CD4-positive, alpha-beta T cell (primary cell): ENCODE measurements around the gene TMC6. TPM values are rescaled to one million over a fixed set of nuclear protein-coding genes. Genes with fewer than 3 reads are reported as not detected.
A peak's percentile ranks its signal among the peaks of the same experiment; 100 is the strongest.

ENCODE experiments used
- ATAC-seq: fragments of 200-7000 bp; cut with Tn5 transposase; one replicate; pipeline ENCODE4 v1.10.0; 2022; ENCODE audit warnings: mild to moderate bottlenecking; ENCODE audit not compliant: poor library complexity
- CTCF ChIA-PET: fragments of 350-600 bp; sonication (Branson Sonifier 250); formaldehyde crosslinking; loops from one replicate; lab custom pipeline; 2021; ENCODE audit warnings: antibody characterized with exemption, inconsistent platforms; lab: Charles Lee
- POLR2A ChIA-PET: fragments of 350-600 bp; sonication (Branson Sonifier 250); formaldehyde crosslinking; loops from one replicate; lab custom pipeline; 2021; ENCODE audit warnings: antibody characterized with exemption, inconsistent platforms; lab: Charles Lee
- DNase-seq, 14 experiments: peaks; one replicate each; pipeline ENCODE4 v3.0.0-alpha.2; 2013 to 2020; ENCODE audit warnings: mixed read lengths in 2 of 14
- H3K27ac ChIP-seq, 2 donors: one replicate each; pipeline versions ENCODE4 v1.5.1 to v1.7.0; 2013; ENCODE audit warnings: low read length in 2 of 2, low read depth in 1 of 2, mild to moderate bottlenecking in 1 of 2
- H3K27me3 ChIP-seq, 2 experiments: 1 replicate in 1 of 2; 2 replicates in 1 of 2; pipeline versions ENCODE4 v1.6.1 to v1.7.0; 2013; ENCODE audit warnings: low read length in 2 of 2, control low read depth in 1 of 2, mild to moderate bottlenecking in 1 of 2, moderate library complexity in 1 of 2; ENCODE audit not compliant: insufficient read depth in 2 of 2, control insufficient read depth in 1 of 2
- H3K36me3 ChIP-seq: one replicate; pipeline ENCODE4 v1.6.1; 2013; ENCODE audit warnings: low read length, control low read depth; ENCODE audit not compliant: insufficient read depth
- H3K4me1 ChIP-seq: one replicate; pipeline ENCODE4 v1.6.1; 2013; ENCODE audit warnings: low read length, control low read depth; ENCODE audit not compliant: insufficient read depth
- H3K4me3 ChIP-seq: one replicate; pipeline ENCODE4 v1.5.1; 2013; ENCODE audit warnings: mild to moderate bottlenecking, low read length, moderate library complexity
- H3K9me3 ChIP-seq, 2 experiments: 1 replicate in 1 of 2; 2 replicates in 1 of 2; pipeline versions ENCODE4 v1.6.1 to v1.7.0; 2013; ENCODE audit warnings: low read length in 2 of 2, mild to moderate bottlenecking in 2 of 2, control low read depth in 1 of 2, moderate library complexity in 1 of 2; ENCODE audit not compliant: control insufficient read depth in 1 of 2, insufficient read depth in 1 of 2
- H3K27ac Mint-ChIP-seq: one replicate; pipeline ENCODE4 v1.8.0; 2020; ENCODE audit warnings: mixed read lengths
- H3K27me3 Mint-ChIP-seq: one replicate; pipeline ENCODE4 v1.8.0; 2021; ENCODE audit warnings: mixed read lengths
- H3K36me3 Mint-ChIP-seq: one replicate; pipeline ENCODE4 v1.8.0; 2021; ENCODE audit warnings: low read depth, mixed read lengths
- H3K4me1 Mint-ChIP-seq: one replicate; pipeline ENCODE4 v1.8.0; 2021; ENCODE audit warnings: low read depth, mixed read lengths
- H3K4me3 Mint-ChIP-seq: one replicate; pipeline ENCODE4 v1.8.0; 2020; ENCODE audit warnings: mild to moderate bottlenecking, mixed read lengths
- H3K9me3 Mint-ChIP-seq: one replicate; pipeline ENCODE4 v1.8.0; 2020; ENCODE audit warnings: mixed read lengths
- CTCF ChIP-seq: fragments of 200-600 bp; IDR thresholded peaks from one replicate; pipeline ENCODE4 v1.8.0; 2022; ENCODE audit warnings: antibody characterized with exemption, mild to moderate bottlenecking
- intact Hi-C, 2 experiments: fragments of 100-400 bp; cut with DNase I in 1 of 2; cut with micrococcal nuclease in 1 of 2; formaldehyde crosslinking; loops; one replicate each; pipeline versions ENCODE4 v1.15.1 to v1.9.0; 2023 to 2025; cut with DNase I, micrococcal nuclease
- total RNA-seq, 174 experiments: library from RNA in 2 of 174; stranded (reverse) in 2 of 174; gene quantifications; one replicate each; pipeline ENCODE4 v1.2.3 and lab custom pipeline; 2021 to 2026

The TMC6 gene
- total RNA-seq, 2 experiments from 2014 or later = 645 to 659 TPM

DNA sequence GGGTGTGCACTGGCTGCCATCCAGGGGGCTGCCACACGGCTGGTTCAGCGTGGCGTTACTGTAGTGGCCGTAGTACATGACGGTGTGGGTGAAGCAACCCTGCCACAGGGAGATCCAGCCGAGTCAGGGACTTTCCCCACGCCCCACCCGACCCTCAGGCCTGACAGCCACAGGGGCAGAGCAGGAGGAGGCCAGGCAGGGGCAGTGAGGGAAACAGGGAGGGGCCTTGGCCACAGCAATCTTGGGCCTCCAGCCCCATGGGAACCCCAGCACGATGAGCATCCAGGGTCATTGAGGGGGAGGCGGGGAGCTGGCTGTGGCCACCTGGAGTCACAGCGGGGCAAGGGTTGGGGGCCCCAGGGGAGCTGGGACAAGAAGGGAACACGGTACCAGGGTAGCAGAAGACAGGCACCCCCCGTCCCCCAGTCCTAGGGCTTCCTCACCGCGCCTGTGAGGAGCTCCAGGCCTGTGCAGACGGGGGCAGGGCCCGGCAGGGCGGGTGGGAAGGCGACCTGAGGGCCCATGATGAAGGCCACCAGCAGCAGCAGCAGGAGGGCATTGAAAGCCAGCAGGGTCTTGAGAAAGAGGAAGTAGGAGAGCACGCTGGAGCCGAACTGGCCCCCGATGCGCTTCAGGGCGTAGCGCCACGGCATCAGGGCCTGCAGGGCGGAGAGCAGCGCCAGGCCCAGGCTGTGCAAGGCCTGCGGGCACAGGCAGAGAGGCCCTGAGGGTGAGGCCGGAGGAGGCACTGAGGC is 4.3 kb downstream of the TMC6 start:
- Histone ChIP-seq H3K27ac (peak overlapping the region; percentile 68 to 92), H3K4me1 (peaks cover 86% of the 10 kb centered on the region), H3K4me3 (peak overlapping the region; percentile 94), H3K27me3 (no peaks in the 10 kb centered on the region), H3K36me3 (peaks cover 77% of the 10 kb centered on the region), H3K9me3 (no peaks in the 10 kb centered on the region)
- Mint-ChIP-seq H3K4me1 (peaks cover 71% of the 10 kb centered on the region), H3K4me3 (peak overlapping the region; percentile 85), H3K36me3 (peaks cover 84% of the 10 kb centered on the region), H3K27me3 (no peaks in the 10 kb centered on the region), H3K27ac (peak overlapping the region; percentile 83), H3K9me3 (no peaks in the 10 kb centered on the region)
- ATAC-seq (no peak), DNase-seq (peak in 5 of 14 experiments; percentile 2 to 60 (median 38))
- CTCF ChIA-PET = interaction anchor here (1.1 to 6.5 kb wide), 5 partner anchors 10 to 52 kb away, joined by 3 to 28 read pairs (median 9); no protein-coding TSS in a partner anchor
- POLR2A ChIA-PET = interaction anchor here (1.4 to 15.4 kb wide), 4 partner anchors 12 to 127 kb away, joined by 4 to 766 read pairs (median 78); partner anchors contain the start of gene TMC8
- intact Hi-C loops = loop anchor here in 1 of 2 experiments (10.0 kb wide), 2 partner anchors 241 to 301 kb away; partner anchors contain the start of gene SOCS3
- no peak for TF ChIP-seq CTCF

- peak overlapping the region; percentile 85 for H3K4me3 Mint-ChIP-seq
- Histone ChIP-seq H3K36me3 (peaks cover 86% of the 10 kb centered on the region), H3K27me3 (no peaks in the 10 kb centered on the region), H3K4me1 (peaks cover 89% of the 10 kb centered on the region), H3K27ac (peak overlapping the region; percentile 68 to 92), H3K9me3 (no peaks in the 10 kb centered on the region), H3K4me3 (peak overlapping the region; percentile 53)
- TF ChIP-seq CTCF = no peak
- DNase-seq (no peak), ATAC-seq (no peak)
- peaks cover 65% of the 10 kb centered on the region for H3K4me1 Mint-ChIP-seq
- H3K36me3 Mint-ChIP-seq = peaks cover 85% of the 10 kb centered on the region
- intact Hi-C loops = loop anchor here in 1 of 2 experiments (10.0 kb wide), 2 partner anchors 241 to 301 kb away; partner anchors contain the start of gene SOCS3
- CTCF ChIA-PET = interaction anchor here (1.1 to 6.5 kb wide), 5 partner anchors 10 to 46 kb away, joined by 3 to 38 read pairs (median 24); no protein-coding TSS in a partner anchor
- H3K9me3 Mint-ChIP-seq = no peaks in the 10 kb centered on the region
- H3K27ac Mint-ChIP-seq = peak overlapping the region; percentile 83
- POLR2A ChIA-PET = interaction anchor here (9.8 to 15.4 kb wide), 2 partner anchors 11 to 14 kb away, joined by 151 to 766 read pairs; partner anchors contain the start of gene TMC8
- H3K27me3 Mint-ChIP-seq = no peaks in the 10 kb centered on the region
Observed at GRCh38 chr17:78123258-78123929, 5.2 kb downstream of the TMC6 start.

DNA sequence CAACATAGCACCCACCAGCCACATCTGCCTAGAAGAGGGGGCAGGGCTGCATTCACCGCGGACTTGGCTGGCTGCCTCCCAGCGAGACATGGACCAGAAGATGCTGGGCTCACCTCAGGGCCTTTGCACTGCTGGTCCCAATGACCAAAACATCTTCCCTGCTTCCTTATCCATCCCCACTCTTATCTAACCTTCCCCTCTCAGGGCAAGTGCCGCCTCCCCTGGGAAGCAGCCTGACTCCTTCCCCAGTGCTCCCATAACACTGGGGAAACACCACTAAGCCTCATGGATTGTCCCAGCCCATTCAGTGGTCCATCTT is 5.7 kb downstream of the TMC6 start:
- ATAC-seq = no peak

More for the DNA sequence above, 5.7 kb downstream of the TMC6 start:
- intact Hi-C loops = loop anchor here in 1 of 2 experiments (10.0 kb wide), 2 partner anchors 242 to 302 kb away; partner anchors contain the start of gene SOCS3
- ChIA-PET CTCF (interaction anchor here (4.7 to 6.5 kb wide), 3 partner anchors 9 to 15 kb away, joined by 24 to 38 read pairs (median 28); no protein-coding TSS in a partner anchor), POLR2A (interaction anchor here (9.8 to 15.4 kb wide), 2 partner anchors 10 to 14 kb away, joined by 151 to 766 read pairs; partner anchors contain the start of gene TMC8)
- H3K4me1 Mint-ChIP-seq = peaks cover 68% of the 10 kb centered on the region
- H3K27me3 Mint-ChIP-seq = no peaks in the 10 kb centered on the region
- Histone ChIP-seq H3K4me1 (peaks cover 93% of the 10 kb centered on the region), H3K27me3 (no peaks in the 10 kb centered on the region), H3K9me3 (no peaks in the 10 kb centered on the region), H3K27ac (peak overlapping the region; percentile 30 to 79), H3K36me3 (peaks cover 89% of the 10 kb centered on the region), H3K4me3 (peak overlapping the region; percentile 53)
- peak overlapping the region; percentile 83 for H3K27ac Mint-ChIP-seq
- DNase-seq = peak in 3 of 14 experiments; percentile 35 to 49 (median 37)
- TF ChIP-seq CTCF = no peak
- H3K9me3 Mint-ChIP-seq = no peaks in the 10 kb centered on the region
- peak overlapping the region; percentile 76 for H3K4me3 Mint-ChIP-seq
- H3K36me3 Mint-ChIP-seq = peaks cover 88% of the 10 kb centered on the region
